HG02763 (cell line): ENCODE data around the gene ZNF710.

ENCODE experiments used
- ATAC-seq: cut with Tn5 transposase; IDR thresholded peaks from one replicate; pipeline ENCODE4 v1.9.1; 2021; ENCODE audit warnings: mild to moderate bottlenecking, moderate library complexity; ENCODE audit not compliant: unreplicated experiment

Gene ZNF710

DNA sequence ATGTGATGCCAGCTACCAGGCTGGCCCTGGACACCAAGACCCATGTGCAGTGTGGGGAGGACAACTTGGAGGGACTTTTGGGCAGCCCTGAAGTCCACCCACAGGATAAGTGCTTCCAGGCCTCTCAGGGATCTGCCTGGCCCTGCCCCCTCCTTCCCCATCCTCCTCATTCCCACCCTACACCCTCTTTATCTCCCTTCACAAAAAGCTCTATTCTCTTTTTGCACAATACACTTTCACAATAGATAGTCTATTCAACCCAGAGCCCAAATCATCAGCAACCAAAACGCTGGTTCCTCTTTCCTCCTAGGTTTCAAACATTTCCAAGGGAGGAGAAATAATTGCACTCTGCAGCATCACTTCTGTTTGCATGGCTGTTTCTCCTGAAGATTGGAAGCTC lies 7.8 kb upstream of the ZNF710 start:
- no peak for ATAC-seq

- no peak for ATAC-seq
These were observed 4.0 kb upstream of the ZNF710 start for GRCh38 chr15:89997079-89997478.

DNA sequence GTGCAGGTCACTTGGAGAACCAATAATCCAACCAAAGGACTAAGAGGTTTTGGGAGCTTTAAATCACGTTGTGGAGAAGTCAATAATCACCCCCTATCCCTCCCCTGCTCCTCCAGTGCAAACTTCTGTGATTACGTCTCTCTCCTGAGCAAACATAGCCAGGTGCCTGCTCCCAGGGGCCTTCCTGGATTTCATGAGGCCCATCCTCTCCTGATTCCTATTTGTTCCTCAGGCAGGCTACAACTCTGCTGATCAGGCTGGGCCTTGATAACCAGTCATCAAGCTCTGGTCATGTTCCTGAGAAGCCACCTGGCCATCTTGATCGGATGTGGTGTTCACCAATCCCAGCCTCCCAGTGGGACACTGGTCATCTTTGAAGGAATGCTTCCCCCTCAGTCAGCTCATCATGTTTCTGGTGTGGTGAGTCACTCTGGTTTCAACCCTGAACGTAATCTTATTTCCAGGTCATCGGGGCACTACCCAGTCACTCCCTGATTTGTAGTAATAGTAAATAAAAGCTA lies 2.9 kb upstream of the ZNF710 start:
- no peak for ATAC-seq

GRCh38 chr15:89998923-89999675 lies 2.0 kb upstream of the ZNF710 start:
- no peak for ATAC-seq

DNA sequence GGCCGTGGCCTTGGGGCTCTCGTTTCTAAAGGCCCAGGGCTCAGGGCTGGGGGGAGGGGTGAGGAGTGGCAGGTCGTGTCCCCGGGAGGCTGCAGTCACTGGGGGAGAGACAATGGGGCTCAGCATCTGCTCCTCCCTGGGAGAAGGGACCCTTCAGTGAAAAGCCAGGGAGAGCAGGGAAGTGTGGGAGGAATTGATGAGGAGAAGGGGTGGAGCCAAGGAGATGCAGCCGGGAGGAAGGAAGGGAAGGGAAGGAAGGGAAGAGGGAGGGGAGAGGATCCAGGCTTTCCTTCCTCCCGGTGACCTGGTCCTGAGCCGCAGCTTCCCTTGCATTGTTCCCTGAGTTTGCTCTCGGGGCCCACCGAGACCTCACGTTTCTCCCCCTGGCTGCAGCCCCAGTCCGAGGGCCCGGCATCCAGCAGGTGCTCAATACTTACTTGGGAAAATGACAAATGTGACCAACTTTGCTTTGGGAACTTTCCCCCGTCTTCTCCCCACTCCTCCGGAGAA lies 1.4 kb upstream of the ZNF710 start:
- ATAC-seq, result no peak

GRCh38 chr15:90000186-90001001 lies 730 bp upstream of the ZNF710 start:
- no peak for ATAC-seq

DNA sequence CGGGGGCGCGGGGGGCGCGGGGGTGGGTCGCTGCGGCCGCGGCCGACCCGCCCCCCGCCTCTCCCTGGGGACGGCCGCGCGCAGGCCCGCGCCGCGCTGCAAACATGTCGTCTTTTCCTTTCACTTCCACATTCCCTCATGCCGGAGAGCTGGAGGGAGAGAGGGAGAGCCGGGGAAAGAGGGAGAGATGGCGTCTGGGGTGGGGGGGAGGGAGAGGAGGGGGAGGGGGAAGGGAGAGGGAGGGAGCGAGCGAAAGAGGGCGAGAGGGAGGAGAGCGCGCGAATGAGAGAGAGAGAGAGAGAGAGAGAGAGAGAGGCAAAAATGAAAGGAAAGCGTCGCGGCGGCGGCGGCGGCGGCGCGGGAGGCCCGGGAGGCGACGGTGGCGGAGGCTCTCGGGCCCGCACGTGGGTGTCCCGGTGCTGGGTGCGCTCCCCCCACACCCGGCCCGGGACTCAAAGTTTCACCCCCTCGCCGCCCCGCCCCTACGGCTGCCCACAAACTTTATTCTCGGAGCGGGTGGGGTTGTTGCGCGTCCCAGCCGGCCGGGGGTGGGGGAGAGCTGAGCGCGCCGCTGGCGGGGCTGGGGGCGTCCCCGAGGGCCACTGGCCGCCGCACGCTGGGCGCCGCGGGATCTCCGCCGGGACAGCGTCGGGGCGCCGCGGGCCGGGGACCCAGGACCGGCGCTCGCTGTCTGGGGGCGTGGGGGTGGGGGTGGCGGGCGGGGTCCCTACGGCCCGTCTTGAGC lies 731 bp downstream of the ZNF710 start:
- ATAC-seq, result no peak

DNA sequence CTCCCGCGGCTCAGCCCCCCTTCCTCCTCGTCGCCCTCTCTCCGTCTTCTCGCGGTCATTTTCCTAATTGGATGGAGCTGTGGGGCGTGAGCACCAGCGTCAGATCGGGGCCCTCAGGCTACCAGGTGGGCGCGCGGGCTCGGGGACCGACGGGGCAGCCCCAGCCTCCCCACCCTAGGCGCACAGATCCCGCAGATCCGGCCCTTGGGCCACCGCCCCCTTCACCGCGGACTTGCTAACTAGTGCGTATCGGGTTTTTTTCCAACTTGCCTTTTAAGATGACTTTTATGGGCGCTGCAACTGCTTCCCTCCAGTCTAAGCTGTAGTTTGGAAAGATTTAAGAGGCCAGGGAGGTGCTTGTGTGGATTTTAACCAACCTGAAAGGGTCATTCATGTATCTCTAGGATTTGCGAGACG lies 1.3 kb downstream of the ZNF710 start:
- ATAC-seq, result no peak

DNA sequence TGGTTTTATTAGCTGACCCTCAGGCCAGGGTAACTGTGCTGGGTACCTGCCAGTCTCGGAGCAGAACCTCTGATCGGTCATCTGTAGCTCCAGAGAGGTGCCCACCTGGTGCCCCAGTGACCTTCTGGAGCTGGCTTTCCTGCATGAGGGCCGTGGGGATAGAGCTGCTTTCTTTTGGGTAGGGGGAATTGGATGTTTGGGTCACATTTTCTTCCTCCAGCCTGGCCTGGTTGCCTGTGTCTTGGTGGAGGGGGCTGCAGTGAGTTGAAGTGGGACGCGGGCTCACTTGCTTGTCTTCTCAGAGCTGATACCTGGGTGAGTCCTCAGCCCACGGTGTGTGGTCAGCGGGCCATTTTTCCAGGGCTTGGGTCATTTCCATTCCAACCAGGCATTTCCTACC lies 2.6 kb downstream of the ZNF710 start:
- ATAC-seq, result no peak

DNA sequence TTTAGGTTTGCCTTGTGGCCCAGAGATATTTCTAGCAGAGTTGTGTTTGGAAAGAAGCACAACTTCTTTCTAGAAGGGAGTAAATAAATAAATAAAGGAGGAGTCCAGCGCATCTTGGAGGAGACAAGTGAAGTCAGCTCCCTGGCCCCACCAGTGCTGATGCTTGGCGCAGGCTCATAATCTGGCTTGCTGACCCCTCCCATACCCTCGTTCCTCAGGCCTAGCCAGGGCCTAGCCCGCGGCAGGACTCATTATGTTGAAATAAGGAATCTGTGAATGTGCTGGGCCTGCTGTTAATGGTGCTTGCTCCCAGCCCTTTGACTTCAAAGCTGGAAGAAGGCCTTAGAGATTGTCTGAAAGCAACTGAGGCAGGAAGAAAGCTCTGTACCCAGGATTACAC lies 3.1 kb downstream of the ZNF710 start:
- no peak for ATAC-seq

GRCh38 chr15:90004671-90005070 lies 3.5 kb downstream of the ZNF710 start:
- no peak for ATAC-seq

- ATAC-seq, result no peak
These were observed 5.3 kb downstream of the ZNF710 start for GRCh38 chr15:90006217-90007075.

DNA sequence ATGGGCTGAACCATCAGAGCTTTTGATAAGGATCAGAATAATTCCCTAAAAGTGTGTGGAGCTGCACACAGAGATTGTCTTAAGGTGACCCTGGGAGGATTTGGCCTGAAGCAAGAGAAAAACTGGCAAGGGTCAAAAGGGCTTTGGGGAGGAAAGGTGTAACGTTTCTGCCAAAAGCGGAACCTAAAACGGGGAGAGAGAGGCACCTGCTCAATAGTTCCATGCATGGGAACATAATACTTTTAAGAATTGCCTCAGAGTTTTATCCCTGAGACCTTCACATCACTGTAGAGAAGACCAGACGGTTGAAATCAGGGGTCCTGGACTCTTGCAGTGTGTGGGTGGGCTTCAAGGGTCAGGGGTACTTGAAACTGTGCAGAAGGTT lies 5.9 kb downstream of the ZNF710 start:
- ATAC-seq, result no peak

GRCh38 chr15:90008607-90009006 lies 7.5 kb downstream of the ZNF710 start:
- ATAC-seq, result no peak

GRCh38 chr15:90009301-90010022 lies 8.3 kb downstream of the ZNF710 start:
- ATAC-seq, result no peak

GRCh38 chr15:90011705-90012104 lies 10.6 kb downstream of the ZNF710 start:
- ATAC-seq, result no peak

GRCh38 chr15:90013503-90013937 lies 12.4 kb downstream of the ZNF710 start:
- ATAC-seq, result no peak

GRCh38 chr15:90015294-90015693 lies 14.2 kb downstream of the ZNF710 start:
- ATAC-seq, result no peak

- no peak for ATAC-seq
These were observed 14.6 kb downstream of the ZNF710 start for GRCh38 chr15:90015749-90016148.

- ATAC-seq, result no peak
These were observed 15.6 kb downstream of the ZNF710 start for GRCh38 chr15:90016721-90017120.
